ENCODE results near the gene LRMDA.
A peak's percentile ranks its signal among the peaks of the same experiment; 100 is the strongest.

Gene LRMDA

GRCh38 chr10:75887992-75888680 is 456.7 kb downstream of the LRMDA start:
- no peak for DNase-seq

DNA sequence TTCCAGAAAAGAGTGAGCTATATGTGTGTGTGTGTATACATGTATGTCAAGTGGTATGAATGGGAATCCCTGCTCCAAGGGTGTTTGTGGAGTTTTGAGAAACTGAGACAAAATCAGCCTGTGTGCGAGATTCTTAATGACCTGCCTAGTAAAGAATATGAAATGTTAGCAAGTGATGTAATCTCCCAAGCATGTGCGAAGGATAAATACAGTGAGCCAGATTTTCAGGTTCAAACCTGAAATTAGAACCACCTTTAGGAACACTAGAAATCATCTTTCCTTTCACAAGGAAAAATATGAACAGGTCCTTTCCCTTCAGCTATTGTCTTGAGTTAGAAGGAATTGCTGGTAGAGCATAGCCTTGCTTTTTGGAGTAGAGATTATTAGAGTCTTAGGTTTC is 457.6 kb downstream of the LRMDA start:
- DNase-seq, result no peak

DNA sequence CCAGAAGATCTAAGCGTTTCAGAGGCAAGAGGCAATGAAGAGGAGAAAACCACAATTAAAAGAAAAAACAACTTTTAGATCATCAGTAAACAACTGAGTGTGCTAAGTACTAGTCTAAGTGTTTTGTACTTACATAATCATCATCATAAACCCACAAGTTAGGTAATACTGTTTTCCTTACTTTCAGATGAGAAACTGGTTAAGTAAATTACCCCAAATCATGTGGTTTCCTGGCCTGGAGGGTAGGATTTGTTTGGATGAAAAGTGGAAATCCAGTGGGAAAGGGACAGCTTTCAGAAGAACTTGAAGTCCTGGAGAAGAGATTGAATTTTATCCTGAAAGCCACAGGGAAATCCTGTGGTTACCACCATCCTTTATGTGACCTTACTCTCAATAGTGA is 463.3 kb downstream of the LRMDA start:
- no peak for DNase-seq

- no peak for DNase-seq
These were observed 463.8 kb downstream of the LRMDA start for GRCh38 chr10:75895259-75895658.

DNA sequence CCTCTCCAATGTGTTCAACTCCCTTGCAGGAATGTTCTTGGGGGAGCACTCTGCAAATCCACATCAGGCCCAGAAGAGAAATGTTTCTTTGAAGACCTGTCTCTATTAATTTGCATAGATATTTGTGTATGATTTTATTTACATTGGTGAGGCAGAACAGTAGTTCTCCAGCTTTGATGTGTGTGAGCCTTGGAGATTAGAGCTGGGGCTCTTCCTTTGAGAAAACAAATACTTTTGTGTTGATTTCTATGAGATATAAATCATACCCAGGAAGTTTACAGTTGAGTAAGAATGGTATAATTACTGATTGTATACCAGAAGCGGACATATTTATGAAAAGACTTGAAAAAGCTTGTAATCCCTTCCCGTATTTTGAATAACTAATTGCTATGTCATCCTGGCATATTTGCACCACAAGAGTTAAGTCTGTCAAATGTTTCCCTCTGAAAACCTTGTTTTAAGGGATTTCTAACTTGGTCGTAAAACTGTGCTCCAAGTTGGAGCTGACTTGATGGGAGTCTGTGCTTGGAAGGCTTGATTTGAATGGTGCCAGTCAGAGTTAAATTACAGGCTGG is 468.5 kb downstream of the LRMDA start:
- DNase-seq, result no peak

GRCh38 chr10:75902816-75903215 is 471.4 kb downstream of the LRMDA start:
- no peak for DNase-seq

GRCh38 chr10:75904499-75905283 is 473.3 kb downstream of the LRMDA start:
- DNase-seq, result peak; percentile 87

GRCh38 chr10:75905490-75905889 is 474.1 kb downstream of the LRMDA start:
- peak; percentile 14 for DNase-seq

DNA sequence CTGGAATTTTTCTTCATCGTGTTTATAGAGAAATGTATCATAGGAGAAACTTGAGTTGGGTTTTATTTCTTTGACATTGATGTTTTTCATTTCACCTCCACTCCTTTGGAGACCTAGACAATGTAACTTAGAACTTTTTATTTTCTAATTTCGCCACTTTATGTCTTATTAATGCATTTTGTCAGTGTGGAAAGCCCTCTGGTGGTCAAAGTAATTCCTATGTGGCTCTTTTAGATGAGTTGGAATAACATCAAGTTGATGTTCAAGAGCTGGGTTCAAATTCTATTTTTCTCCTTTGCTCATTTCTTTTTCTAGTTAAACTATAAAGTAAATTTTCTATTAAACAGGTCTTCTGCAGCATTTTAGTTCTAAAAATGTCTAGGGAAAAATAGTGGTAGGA is 478.6 kb downstream of the LRMDA start:
- peak; percentile 56 for DNase-seq

- DNase-seq, result no peak
These were observed 480.0 kb downstream of the LRMDA start for GRCh38 chr10:75911426-75911825.

DNA sequence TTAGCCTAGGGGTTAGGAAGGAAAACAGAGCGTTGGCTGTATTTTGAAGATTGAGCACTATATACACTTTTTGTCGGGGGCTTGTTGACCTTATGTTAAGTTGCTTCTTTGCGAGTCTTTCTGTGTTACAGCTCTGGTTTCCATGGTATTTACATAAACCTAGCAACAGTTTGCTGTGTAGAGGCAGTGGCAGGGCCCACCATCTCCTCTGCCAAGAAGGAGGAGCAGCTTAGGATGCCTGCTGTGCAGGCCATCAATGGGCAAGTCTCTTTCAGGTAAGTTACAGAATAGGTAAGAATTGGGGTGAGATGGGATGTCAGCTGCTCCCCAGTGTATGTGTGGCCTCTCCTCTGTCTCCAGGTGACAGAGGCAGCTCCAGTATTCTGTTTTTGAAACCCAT is 485.5 kb downstream of the LRMDA start:
- no peak for DNase-seq

DNA sequence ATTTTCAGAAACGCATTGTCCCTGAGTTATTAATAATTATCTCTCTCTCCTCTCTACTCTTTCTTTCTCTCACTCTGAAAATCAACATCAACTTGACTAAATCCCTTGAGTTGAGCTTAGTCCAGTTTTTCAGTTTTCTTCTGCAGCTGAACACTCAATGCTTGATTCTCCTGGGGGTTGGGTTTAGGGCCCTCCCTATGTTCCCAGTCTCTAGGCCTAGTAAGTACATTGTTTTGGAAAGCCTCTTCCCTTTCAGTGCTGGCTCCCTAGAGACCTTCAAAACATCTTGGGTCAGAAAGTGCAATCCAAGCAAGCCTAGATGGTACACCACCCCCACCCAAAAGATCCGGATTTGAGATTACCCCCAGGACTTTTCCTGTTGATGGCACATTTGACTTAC is 488.5 kb downstream of the LRMDA start:
- DNase-seq, result no peak

- no peak for DNase-seq
These were observed 491.0 kb downstream of the LRMDA start for GRCh38 chr10:75922435-75922834.

DNA sequence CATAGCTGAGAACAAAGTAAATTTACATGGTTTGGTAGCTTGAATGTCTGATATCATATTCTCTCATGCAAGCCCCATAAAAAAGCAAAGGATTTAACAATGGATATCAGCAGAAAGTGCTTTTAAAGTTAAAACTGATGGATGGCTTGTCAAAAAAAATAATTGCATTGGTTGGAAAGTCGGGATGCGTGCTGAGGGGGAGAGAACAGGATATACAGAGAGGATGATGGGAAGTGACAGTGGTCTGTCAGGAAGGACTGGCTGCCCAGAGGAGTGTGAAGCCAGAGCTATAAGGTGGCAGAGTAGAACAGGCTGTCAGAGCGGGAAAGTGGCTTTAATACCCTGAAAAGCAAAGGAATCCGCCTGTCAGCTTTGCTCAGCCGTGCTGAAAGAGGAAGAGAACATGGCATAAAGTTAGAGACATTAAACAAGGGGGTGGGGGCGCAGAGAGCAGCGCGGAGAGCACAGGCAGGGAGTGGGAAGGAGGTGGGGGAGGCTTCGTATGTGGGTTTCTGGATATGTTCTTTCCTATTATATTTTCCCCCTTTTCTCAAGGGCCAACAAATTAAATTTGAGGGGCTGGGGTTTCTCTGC is 493.0 kb downstream of the LRMDA start:
- DNase-seq, result peak; percentile 37

DNA sequence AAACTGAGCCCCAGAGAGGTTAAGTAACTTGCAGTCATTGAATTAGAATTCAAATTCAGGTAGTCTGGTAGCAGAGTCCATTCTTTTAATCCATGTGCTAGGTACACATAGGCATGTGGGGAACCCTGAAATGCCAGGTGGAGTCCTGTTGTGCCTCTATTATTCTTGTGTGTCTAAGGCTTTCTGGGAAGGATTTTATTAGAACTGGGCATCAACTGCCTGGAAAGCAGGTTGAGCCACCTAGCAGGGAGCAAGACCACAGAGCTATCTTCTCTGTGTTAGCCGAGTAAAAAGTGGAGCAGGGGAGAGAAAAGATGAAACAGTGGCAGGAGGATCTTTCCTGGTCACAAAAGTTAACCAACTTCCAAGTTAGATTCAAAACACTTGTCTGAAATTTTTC is 494.6 kb downstream of the LRMDA start:
- no peak for DNase-seq

GRCh38 chr10:75926763-75927162 is 495.3 kb downstream of the LRMDA start:
- no peak for DNase-seq

GRCh38 chr10:75928231-75928630 is 496.8 kb downstream of the LRMDA start:
- DNase-seq, result no peak

DNA sequence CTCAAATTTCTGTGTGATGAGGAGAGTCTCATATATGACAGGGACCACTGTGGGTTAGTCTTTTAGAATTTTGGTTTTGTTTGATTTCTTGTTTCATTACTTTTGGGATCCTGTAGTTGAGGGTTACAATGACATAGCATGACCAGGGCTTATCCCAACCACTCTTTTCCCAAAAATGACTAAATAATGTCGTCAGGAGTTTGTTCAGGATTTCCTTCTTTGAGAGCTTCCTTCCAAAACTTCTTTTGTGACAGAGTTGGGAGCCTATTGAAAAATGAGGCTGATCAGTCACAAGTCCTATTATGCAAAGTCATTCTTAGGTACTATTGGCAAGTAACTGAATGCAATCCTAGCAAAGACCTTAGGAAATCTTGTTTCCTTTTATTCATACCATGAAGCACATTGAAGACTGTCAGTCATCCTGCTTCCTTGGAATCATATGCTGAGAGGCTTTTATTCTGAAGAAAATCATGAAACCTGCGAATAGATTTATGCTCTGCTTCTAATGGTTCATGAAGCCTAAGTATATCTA is 498.3 kb downstream of the LRMDA start:
- no peak for DNase-seq

GRCh38 chr10:75932921-75933320 is 501.5 kb downstream of the LRMDA start:
- DNase-seq, result peak; percentile 57

DNA sequence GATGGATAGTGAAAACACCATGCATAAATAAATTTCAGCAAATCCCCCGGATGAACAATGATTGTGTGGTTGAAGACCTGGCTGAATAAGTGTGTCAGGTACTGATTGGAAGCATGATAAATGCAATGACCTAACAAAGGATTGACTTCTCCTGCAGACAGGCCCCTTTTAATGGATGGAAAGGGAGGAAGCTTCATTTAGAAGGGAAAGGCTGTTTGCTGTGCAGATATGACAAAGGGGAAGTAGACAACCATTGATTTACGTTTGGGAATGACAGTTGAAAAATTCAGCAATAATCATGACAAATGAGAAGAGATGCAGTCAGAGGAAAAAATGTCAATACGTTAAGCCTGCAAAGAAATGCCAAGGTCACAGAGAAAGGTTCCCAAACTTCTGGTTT is 503.8 kb downstream of the LRMDA start:
- peak; percentile 32 for DNase-seq

- DNase-seq, result no peak
These were observed 504.4 kb downstream of the LRMDA start for GRCh38 chr10:75935650-75936400.

DNA sequence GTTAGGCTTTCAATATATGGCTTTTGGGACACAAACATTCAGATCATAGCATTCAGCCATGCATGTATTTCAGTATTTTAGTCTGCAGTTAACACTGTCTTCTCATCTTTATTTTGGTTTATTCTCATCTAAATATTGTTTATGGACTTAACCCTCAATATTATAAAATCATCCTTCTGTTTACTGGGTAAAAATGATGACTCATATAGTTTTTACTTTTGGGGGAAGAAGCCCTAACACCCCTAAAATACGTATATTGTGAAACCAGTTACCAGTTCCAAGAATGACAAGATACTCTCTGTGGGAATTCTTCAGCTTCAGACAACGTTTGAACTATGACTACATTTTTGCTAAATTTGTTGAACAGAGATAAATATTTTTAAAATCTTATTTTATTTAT is 505.4 kb downstream of the LRMDA start:
- DNase-seq, result no peak

DNA sequence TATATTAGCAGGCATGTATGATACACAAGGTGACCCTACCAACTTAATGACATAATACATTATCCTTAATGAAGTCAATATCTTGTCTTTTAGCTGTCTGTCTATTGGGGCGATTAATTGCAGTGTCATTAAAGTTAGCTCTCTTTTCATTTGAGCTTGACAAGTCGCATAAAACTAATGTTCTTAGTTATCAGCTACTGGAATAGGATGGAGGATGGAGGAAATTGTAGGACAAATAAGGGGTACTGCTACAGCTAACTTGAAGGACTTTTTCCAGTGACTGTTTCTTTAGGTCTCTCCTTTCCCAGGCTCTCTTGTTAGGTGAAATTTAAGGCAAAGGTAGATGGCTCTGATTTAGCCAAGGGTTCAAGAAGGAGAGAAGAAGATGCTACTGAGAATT is 506.4 kb downstream of the LRMDA start:
- no peak for DNase-seq

Measured in hematopoietic multipotent progenitor cell treated with erythropoietin and hydrocortisone succinate and interleukin-3 and kit ligand, for 4 days (in vitro differentiated cells).